ENCODE results near the gene HIVEP3.
A peak's percentile ranks its signal among the peaks of the same experiment; 100 is the strongest.

HIVEP3 gene

GRCh38 chr1:41880261-41880660 is 38.5 kb downstream of the HIVEP3 start:
- in situ Hi-C loops (cut with MboI; ENCODE audit: low pct_unique_long_range_greater_than_20kb, low sequenced_read_pairs) = no loop called here
- no peak for DNase-seq

- in situ Hi-C loops (cut with MboI; ENCODE audit: low pct_unique_long_range_greater_than_20kb, low sequenced_read_pairs) = no loop called here
- DNase-seq = no peak
Measured at GRCh38 chr1:41879617-41880016, 39.1 kb downstream of the HIVEP3 start.

GRCh38 chr1:41878911-41879310 is 39.8 kb downstream of the HIVEP3 start:
- DNase-seq = no peak
- in situ Hi-C loops (cut with MboI; ENCODE audit: low pct_unique_long_range_greater_than_20kb, low sequenced_read_pairs) = no loop called here

GRCh38 chr1:41878495-41878894 is 40.2 kb downstream of the HIVEP3 start:
- in situ Hi-C loops (cut with MboI; ENCODE audit: low pct_unique_long_range_greater_than_20kb, low sequenced_read_pairs) = no loop called here
- DNase-seq = no peak

GRCh38 chr1:41876576-41877445 is 41.9 kb downstream of the HIVEP3 start:
- in situ Hi-C loops (cut with MboI; ENCODE audit: low pct_unique_long_range_greater_than_20kb, low sequenced_read_pairs) = no loop called here
- DNase-seq = no peak

- in situ Hi-C loops (cut with MboI; ENCODE audit: low pct_unique_long_range_greater_than_20kb, low sequenced_read_pairs) = no loop called here
- no peak for DNase-seq
Measured at GRCh38 chr1:41875487-41875886, 43.2 kb downstream of the HIVEP3 start.

GRCh38 chr1:41874903-41875411 is 43.8 kb downstream of the HIVEP3 start:
- no peak for DNase-seq
- in situ Hi-C loops (cut with MboI; ENCODE audit: low pct_unique_long_range_greater_than_20kb, low sequenced_read_pairs) = no loop called here

- no peak for DNase-seq
- in situ Hi-C loops (cut with MboI; ENCODE audit: low pct_unique_long_range_greater_than_20kb, low sequenced_read_pairs) = no loop called here
Measured at GRCh38 chr1:41874151-41874719, 44.5 kb downstream of the HIVEP3 start.

- DNase-seq = peak; percentile 27
- in situ Hi-C loops (cut with MboI; ENCODE audit: low pct_unique_long_range_greater_than_20kb, low sequenced_read_pairs) = no loop called here
Measured at GRCh38 chr1:41872074-41872473, 46.6 kb downstream of the HIVEP3 start.

- in situ Hi-C loops (cut with MboI; ENCODE audit: low pct_unique_long_range_greater_than_20kb, low sequenced_read_pairs) = no loop called here
- no peak for DNase-seq
Measured at GRCh38 chr1:41870076-41870562, 48.6 kb downstream of the HIVEP3 start.

GRCh38 chr1:41868241-41868998 is 50.3 kb downstream of the HIVEP3 start:
- in situ Hi-C loops (cut with MboI; ENCODE audit: low pct_unique_long_range_greater_than_20kb, low sequenced_read_pairs) = no loop called here
- DNase-seq = no peak

- in situ Hi-C loops (cut with MboI; ENCODE audit: low pct_unique_long_range_greater_than_20kb, low sequenced_read_pairs) = no loop called here
- no peak for DNase-seq
Measured at GRCh38 chr1:41866285-41866684, 52.4 kb downstream of the HIVEP3 start.

- in situ Hi-C loops (cut with MboI; ENCODE audit: low pct_unique_long_range_greater_than_20kb, low sequenced_read_pairs) = no loop called here
- DNase-seq = no peak
Measured at GRCh38 chr1:41864471-41865040, 54.2 kb downstream of the HIVEP3 start.

- no peak for DNase-seq
- in situ Hi-C loops (cut with MboI; ENCODE audit: low pct_unique_long_range_greater_than_20kb, low sequenced_read_pairs) = no loop called here
Measured at GRCh38 chr1:41863718-41864117, 55.0 kb downstream of the HIVEP3 start.

GRCh38 chr1:41862384-41863221 is 56.1 kb downstream of the HIVEP3 start:
- in situ Hi-C loops (cut with MboI; ENCODE audit: low pct_unique_long_range_greater_than_20kb, low sequenced_read_pairs) = no loop called here
- peak; percentile 60 for DNase-seq

GRCh38 chr1:41861535-41862383 is 57.0 kb downstream of the HIVEP3 start:
- in situ Hi-C loops (cut with MboI; ENCODE audit: low pct_unique_long_range_greater_than_20kb, low sequenced_read_pairs) = no loop called here
- peak; percentile 32 for DNase-seq

- no peak for DNase-seq
- in situ Hi-C loops (cut with MboI; ENCODE audit: low pct_unique_long_range_greater_than_20kb, low sequenced_read_pairs) = no loop called here
Measured at GRCh38 chr1:41860771-41861170, 58.0 kb downstream of the HIVEP3 start.

GRCh38 chr1:41860214-41860613 is 58.5 kb downstream of the HIVEP3 start:
- in situ Hi-C loops (cut with MboI; ENCODE audit: low pct_unique_long_range_greater_than_20kb, low sequenced_read_pairs) = no loop called here
- no peak for DNase-seq

Data from KBM-7 (cell line).